ENCODE data around the gene TMA7.

TMA7 gene

DNA sequence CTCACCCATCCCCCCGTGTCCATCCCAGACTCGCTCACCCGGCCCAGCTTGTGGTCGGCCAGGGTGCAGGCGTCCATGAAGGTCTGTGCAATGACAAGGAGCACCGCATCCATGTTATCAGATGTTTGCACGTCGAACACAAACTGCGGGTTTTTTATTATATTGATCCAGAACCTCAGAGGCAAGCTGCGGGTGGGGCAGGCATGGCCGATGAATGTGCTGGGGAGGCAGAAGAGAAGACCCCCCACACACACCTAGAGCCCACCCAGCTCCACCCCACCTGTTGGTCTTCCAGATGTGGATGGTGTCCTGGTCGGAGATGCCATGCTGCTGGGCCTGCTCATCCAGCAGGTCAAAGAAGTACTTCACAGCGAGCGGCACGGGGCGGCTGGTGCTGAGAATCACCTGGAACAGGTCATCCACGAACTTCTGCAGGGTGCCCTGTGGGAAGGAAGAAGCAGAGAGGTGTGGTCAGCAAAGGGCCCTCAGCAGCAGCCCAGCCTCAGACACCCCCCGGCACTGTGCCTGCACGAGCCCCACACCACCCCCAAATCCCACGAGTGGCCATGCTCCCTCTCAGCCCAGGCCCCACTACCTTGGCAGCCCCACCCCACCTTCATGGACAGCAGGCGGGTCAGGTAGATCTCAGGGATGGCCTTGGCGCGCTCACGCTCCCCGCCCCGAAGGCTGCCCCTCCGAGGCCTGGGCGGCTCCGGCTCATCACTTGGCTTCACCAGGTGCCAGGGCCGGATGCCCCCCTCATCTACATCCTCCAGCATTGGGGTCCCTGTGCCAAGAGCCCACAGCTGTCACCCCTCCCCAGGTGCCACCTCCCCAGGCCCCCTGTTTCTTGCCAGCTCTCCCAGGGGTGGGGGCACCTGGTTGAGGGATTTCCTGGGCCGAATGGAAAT, 30.5 kb upstream of the TMA7 start:
- DNase-seq = no peak

DNA sequence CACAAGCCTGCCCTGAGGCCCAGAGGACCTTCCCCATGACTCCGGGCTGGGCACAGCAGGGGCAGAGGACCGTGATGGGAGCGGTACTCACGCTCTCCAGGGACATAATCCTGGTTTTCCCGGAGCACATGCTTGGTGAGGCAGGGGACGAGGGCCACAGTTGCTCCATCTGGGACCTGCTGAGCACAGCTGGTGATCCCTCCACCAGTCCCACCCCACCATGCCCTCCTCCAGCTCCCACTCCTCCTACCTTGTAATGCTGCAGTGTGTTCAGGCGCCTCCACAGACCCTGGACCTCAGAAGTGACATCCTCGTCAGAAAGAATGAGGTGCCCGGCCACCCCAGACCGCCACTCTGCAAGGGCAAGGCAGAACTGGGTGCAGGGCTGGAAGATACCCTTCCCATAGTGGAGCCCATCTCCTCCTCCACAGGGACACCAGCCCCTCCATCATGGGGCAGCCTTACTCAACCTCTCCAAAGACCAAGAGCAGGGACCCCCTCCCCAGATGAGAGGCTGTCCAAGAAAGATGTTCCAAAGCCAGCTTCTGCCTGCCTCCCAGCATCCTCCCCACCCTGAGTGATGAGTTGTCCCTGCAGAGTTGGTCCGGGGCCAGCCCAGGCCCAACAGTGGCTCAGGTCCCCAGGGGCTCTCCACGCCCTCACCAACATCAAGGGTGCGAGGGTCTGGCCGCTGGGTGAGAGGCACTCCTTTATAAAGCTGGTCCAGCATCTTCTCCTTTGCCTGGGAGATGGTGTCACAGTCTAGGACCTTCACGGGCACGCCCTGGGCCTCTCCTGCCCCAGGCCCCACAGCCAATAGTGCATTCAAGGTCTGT, 29.6 kb upstream of the TMA7 start:
- no peak for DNase-seq

DNA sequence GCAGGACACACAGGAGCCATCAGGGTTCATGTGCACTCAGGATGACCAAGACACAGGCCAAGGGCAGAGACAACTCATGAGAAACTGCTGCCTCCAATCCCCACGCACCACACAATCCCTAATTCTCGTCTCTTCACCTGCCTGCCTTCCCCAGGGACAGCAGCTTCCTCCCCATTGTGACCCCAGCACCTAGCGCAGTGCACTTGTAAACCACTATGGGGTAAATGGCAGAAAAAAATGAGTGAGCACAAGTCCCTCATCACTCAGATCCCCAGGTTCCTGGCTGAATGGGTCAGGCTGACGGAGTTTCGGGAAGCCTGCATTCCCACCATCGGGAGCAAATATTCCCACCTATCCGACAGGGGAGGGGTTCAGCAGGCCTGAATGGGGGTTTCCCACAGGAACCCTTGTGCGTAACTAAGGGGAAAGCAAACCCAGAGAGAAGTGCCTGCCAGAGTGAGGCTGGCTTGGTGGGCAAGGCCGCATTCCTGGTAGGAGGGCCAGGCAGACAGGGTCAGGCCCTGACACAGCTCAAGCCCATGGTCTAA, 28.9 kb upstream of the TMA7 start:
- DNase-seq = no peak

DNA sequence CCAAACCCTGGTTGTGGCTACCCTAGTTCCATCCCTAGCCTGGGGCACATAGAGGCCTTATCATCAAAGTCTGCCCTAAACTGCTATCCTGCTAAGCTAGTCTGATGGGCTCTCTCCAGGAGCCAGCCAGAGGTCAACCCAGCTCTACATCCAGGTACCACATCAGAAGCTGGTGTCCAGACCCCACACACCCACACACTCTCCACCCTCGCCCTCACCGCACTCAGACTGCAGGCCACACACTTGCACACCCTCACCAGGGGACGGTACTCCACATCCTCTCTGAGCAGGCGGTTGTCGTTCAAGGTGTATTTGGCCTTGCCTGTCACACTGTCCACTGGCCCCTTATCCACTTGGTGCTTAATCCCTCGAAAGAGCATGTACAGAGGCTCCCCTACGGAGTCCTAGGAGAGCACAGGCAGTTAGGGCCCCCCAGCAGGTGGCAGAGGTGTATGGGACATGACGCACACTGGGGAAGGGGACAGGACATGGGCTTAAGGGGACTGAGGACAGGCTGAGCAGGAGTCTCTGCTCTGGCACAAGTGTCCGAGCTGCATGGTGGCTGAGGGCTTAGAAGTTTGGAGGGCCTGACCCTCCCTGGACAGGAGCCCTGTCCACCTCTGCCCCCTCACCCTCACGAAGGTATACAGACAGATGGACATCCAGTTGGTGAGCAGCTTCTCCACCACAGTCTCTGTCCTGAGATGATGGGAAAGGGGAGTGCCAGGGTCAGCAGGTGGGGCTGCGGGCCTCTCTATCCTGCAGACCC, 28.3 kb upstream of the TMA7 start:
- no peak for DNase-seq

DNA sequence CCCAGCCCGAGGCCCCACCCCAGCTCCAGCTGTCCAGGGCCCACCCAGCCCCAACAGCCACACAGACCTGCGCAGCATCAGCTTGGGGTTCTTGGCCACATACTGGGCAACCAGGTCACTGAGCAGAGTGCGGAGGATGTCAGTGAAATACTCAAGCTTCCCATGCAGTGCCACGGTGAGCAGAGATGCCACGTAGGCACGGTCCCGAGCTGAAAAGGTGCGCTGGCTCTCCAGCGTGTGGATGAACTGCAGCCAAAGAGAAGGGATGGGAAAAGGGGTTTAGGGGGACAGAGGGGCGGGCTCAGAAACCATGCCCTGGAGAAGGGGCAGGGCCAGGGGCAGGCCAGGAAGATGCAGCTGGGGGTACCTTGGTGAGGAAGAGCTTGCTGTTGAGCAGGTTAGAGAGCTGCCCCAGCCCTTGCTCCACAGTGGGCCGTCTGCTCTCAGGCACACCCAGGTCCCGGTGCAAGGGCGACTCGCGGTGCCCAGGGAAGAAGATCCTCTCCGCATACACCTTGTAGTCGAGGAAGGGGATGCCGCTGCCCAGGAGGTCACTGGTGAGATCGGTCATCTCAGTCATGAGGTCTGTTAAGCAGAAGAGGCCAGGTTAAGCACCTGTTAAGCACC, 27.6 kb upstream of the TMA7 start:
- DNase-seq = no peak

DNA sequence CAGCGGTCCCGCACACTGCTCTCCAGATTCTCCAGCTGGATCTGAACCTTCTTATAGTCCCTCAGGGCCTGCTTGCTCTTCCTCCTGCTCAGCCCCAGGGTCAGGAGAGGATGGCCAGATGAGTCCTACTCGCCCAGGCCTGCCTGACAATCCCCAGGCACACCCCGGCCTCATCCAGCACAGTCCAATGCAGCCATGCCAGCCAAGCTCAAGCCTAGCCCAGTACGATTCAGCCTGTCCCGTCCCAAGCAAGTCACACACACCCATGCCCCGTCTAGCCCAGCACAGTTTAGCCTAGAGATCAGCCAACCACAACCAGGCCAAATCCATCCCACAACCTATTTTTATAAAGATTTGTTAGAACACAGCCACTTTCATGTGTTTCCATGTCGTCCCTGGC, 27.0 kb upstream of the TMA7 start:
- DNase-seq = no peak

DNA sequence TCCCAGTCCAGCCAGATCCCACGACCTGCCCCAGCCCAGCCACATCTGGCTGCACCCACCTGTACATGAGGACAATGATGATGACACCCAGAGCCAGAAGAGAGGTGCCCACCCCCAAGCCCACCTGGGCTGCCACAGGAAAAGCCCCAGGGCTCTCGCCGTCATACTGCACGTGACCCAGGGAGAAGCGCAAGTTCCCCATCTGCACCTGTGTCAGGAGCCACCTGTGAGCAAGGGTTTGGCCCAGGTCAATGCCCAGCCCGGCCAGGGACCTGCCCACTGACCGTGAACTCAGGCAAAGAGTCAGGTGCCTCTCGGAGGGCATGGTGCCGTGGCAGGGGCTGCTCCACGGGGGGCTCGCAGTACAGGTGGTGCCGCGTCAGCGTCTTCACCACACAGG, 26.4 kb upstream of the TMA7 start:
- no peak for DNase-seq

DNA sequence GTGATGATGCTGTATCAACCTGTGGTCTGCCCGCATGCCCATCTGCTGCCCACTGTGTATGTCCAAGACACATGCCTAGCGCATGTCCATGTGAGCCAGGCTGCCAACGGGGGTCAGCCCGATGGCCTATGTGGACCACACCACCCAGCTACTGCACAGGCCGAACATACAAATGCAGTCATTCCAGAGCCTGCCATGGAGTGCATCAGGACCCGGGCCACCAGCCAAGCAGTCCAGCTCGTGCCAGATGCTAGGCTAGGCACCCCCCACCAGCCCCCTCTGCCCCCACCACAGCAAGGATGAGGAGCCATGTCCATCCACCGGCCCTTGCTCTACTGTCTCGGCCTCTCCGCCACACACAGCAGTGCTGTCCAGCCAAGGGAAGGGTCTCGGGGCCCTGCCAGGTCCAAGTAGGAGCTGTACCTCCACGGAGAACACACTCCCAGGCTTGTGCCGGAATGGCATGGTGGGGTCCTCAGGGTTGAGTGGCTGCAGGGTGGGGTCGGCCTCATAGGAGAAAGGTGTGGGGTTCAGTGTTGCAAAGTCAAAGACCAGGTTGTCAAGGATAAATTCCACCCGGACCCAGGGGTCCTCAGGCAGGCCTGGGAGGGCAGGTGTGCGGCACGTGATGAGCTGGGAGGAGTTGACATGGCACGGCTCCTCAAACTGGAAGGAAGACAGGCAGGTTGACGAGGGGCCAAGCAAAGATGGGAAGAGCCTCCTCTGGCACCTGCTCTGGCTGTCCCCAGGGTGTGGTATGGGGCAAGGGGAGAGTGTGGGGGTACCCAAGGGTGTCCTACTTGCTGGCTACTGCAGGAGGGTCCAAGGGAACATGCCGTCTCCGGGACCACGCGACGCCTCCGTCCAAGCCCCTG, 25.4 kb upstream of the TMA7 start:
- DNase-seq = no peak

DNA sequence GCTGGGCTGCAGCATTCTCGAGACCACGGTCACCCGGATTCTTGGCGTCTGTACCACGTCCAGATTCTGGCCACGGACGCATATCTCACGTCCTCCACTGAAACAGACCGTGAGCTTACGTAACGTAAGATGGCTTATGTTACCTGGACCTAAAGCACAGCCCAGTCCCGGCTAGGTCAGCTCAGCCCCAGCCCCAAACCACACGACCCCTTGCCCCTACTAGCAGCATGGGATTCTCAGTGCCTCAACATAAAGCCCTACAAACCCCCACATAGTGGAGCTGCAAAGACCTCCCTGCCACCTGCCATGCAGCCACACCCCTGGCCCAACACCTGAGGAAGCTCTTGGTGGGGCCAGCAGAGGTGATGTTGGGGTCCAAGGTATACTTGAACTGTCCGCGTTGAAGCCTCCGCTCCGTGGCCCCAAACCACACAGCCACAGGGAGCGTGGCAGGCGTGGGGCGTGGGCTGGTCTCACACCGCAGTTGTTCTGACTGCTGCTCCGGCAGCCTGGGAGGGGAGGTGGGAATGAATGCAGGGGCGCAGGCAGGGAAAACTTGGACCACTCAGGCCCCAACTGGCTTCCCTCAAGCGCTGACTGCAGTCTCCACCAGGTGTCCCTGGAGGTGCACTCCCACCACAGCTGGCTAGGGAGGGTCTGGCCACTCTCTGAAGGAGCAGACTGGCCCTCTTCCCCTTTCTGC, 24.7 kb upstream of the TMA7 start:
- no peak for DNase-seq

DNA sequence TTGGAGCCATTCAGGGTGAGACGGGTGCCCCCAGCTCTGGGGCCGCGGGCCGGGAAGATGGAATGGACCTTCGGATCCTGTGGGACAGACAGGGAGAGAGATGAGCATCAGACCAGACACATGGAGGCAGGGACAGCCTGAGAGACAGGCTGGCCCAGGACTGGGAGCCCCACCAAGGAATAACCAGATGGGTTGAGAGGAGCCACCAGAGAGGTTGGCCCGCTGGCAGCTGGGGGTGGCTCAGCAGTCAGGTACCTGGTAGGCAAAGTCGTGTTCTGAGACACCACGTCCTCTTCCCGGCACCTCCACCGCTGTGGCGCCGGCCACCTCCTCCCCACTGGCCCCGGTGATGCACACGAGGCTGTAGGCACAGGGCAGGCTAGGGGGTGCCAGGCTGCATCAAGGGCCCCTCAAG, 24.0 kb upstream of the TMA7 start:
- DNase-seq = no peak

DNA sequence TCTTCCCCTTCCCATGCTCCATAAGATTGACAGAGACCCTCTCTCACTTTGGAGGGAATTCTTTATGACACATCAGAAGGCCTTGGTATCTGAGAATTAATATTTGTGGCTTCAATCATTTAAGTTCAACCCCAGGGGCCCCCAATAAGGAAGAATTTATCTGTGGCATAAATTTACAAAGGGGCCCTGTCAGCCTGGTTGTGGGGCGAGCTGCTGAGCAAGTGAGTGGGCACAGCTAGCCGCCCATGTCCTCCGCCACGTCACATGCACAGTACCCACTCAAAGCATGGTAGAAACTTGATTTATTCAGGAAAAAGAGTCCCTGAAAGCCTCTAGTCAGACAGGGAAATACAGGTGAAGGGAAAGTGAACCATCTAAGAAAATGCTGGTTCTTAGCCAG, 23.5 kb upstream of the TMA7 start:
- DNase-seq = no peak

DNA sequence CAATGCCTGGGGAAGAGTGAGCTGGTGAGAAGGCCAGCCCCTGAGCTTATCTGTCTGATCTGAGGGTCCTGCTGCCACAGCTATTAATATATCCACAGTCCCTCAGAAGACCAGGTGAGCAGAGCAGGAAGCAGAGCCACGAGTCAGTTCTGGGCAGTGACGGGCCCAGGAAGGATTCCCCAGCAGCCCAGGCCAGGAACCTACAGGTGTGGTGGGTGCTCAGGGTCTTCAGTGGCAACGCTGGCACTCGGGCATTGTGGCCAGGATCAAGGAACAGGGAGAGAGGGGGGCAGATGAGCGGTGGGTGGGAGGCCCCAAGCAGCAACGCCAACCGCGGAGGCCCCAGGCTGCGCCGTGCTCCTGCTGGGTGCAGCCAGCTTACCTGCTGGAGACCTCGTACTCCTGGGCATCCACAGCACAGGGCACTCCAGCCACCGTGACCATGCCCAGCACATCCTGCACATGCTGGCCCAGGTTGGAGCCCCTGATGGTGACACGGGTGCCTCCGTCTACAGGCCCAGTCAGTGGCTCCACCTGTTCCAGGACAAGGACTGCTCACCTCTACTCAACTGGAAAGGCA, 22.4 kb upstream of the TMA7 start:
- no peak for DNase-seq

DNA sequence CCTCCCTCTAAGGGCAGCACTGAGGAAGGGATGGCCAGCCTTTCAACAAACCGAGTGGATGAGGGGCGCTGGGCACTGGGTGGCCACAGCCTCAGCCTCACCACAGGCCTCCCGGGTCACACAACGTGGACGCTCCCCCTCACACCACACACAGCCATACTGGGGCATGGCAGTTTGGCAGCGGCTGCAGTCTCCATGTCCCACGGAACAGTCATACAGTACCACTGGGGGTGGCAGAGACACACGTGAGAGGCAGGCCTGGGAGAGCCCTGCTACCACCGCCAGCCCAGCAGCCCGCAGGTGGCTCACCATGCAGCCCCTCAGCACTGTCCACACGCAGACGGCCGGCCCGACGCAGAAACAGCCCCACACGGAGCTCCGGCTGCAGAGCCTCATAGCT, 21.9 kb upstream of the TMA7 start:
- DNase-seq = no peak

DNA sequence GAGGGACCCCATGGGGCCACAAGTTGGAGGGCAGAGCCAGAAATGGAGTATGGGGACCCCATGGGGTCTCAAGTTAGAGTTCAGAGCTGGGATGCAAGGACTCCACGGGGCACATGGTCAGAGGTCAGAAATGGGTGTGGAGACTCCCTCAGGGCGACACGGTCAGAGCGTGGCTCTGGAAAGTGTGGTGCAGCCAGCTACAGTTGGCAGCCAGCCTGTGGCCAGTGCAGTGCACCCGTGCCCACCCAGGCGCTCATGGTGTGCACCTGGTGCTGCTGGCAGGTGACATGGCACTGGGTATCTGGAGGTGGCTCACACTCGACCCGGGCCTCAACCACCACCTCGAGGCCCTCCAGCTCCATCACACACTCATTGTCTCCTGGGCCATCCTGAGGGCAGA, 21.4 kb upstream of the TMA7 start:
- no peak for DNase-seq

DNA sequence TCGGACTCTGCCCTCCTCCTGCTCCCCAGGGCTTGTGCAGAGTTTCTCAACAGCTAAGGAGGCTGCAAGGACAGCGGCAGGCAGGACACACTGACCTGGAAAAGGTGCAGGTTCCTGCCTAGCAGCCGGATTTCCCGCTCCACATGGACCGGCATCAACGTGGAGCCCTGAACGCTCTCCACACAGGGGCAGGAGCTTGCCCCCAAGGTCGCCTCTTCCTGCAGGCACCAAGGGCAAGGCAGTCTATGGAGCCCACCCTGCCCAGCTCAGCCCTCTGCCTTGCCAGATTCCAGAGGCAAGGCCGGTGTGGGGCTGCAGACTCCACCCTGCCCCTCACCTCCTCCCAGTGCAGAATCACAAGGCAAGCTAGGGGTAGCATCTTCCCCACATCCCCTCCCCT, 20.9 kb upstream of the TMA7 start:
- DNase-seq = no peak

DNA sequence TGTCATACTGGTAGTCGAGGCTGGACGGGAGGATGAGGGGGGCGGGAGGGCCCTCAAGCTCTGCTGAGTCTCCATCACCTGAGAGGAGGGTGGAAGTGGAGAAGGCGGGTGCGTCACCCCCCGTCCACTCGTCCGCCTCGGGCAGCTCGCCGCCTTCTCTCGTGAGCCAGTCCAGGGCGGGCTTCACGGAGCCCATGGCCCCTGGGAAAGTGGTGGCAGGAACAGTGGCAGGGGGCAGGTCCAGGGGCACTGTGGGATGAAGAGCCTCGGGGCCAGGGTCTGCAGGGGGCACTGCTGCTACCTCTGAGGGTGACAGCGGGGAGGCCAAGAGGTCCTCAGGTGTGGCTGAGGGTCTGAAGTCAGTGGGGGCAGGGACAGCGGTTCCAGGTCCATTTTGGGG, 20.5 kb upstream of the TMA7 start:
- no peak for DNase-seq

DNA sequence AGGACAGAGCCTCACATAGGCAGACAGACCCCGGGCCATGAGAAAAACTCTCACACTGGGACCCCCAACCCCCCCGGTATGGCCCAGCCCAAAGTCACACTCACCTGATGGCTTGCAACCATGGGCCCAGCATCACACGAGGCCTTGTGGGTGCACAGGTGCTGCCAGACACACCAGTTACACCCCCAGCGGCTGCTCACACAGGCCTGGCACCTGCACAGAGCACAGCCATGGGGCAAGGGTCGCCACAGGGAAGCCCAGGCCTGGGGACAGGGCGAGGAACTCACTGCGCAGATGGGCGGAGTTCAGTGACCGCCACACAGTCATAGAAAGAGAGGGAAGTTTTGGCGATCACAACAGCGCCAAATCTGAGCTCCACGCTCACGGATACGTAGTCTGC, 19.5 kb upstream of the TMA7 start:
- DNase-seq = no peak

DNA sequence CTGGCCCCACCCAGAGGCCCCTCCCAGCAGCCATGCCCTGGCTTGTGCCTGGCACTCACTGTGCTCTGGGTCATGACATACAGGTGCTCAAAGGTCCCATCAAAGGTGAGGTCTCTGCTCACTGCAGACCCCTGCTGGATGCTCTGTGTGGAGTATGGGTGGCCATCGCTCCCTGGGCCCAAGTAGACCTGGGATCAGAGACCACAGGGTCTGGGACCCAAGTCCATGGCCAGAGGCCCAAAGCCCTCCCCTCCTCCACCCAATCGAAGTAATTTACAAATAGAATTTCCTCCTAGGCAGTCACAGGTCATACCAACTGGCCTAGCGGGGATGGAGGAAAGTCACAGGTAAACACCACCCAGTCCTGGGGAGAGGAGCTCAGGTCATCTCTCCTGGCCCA, 17.8 kb upstream of the TMA7 start:
- no peak for DNase-seq

DNA sequence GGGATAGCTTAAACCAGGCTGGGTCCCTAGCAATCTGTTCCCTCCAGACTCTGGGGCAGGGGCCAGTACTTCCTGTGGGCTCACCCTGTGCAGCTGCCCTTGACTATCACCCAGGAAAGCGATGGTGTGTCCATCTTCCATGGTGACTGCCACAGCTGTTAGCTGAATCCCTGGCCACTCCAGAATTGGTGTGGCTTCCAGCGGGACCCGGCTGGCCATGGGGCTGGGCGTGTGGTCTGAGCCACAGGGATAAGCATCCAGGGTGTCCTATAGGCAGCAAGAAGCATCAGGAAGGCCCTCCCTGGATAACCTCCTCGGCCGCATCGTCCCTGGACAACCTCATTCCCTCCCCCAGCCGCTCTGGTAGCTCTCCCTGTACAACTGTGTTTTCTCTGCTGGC, 17.4 kb upstream of the TMA7 start:
- no peak for DNase-seq

DNA sequence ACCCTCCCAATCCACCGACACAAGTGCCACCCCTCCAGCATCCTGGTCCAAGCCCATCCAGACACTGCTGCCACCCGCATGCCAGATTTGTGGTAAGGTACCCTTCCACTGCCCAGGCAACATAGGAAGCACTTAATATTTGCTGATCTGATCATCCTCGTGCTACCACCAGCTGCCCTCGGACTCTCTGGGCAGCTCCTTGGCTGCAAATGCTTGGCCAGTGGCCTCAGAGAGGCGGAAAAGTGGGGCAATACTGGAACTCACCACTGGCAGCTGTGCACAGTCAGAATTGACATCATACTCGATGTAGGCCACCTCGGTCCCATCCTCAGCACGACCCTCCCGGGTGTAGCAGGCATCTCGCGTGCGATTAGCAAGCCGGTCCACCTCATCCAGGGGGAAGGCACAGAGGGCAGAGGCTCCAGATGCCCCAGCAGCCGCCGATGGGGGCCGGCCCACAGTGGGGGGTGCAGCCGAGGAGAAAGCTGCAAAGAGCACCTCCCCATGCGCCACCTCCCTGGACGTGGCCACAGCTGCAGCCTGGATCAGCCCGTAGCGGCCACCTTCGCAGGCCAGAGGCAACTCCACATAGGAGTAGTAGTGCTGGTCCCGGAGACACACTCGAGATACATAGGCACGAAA, 16.7 kb upstream of the TMA7 start:
- no peak for DNase-seq

All from suppressor macrophage treated with lipopolysaccharide for 4 hours (primary cell).